ENCODE measurements around the gene PANX2. TPM values are rescaled to one million over a fixed set of nuclear protein-coding genes. Genes with fewer than 3 reads are reported as not detected.

The PANX2 gene
- total RNA-seq, 1 donor from 2014 or later = 3.0 TPM

DNA sequence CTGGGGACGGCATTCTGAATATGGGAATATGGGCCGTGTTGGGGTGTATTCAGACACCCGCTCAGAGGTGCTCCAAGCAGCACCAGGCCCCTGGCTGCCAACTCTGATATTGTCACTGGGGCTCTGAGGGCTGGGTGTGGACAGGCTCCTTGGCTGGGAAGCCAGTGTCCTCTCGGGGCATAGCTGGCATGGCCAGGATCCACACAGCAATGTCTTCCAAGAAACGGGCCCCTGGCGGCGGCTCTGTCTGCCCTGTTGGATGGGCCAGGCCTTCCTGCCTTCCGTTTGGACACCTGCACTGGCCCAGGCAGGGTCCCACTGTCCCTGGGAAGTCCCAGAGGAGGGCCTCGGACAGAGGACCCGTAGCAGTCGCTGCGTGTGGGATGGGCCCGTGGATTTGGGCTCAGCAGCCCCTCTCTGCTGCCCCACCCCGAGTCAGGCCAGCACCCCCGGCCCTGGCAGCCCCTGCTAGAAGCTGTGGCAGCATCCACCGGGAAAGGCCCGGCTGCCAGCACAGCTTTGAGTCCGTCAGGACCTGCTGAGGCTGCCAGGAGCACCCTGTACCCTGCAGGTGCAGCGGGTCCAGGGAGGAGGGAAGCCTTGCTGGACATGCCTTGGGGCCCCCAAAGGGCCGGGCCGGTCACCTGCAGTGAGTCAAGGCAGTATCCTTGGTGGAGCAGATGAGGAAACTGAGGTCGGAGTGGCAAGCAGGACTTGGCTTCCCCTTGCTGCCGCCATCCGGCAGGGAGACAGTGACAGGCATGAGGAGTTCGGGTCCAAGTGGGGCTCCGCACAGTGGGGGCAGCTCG, 4.1 kb downstream of the PANX2 start:
- peaks cover 2% of the 10 kb centered on the region for H3K36me3 Mint-ChIP-seq (ENCODE audit: low read depth)
- H3K9me3 Mint-ChIP-seq (ENCODE audit: low read depth) = no peaks in the 10 kb centered on the region
- H3K27ac Mint-ChIP-seq (ENCODE audit: unreplicated experiment) = no peak overlapping the region
- no peak overlapping the region for H3K4me3 Mint-ChIP-seq (ENCODE audit: unreplicated experiment)
- no peak for DNase-seq (ENCODE audit: low spot score)
- peaks cover 3% of the 10 kb centered on the region for H3K4me1 Mint-ChIP-seq (ENCODE audit: low read depth)
- no peak for TF ChIP-seq CTCF (IDR thresholded peaks at IDR 0.05)
- H3K27me3 Mint-ChIP-seq (ENCODE audit: low read depth) = no peaks in the 10 kb centered on the region

DNA sequence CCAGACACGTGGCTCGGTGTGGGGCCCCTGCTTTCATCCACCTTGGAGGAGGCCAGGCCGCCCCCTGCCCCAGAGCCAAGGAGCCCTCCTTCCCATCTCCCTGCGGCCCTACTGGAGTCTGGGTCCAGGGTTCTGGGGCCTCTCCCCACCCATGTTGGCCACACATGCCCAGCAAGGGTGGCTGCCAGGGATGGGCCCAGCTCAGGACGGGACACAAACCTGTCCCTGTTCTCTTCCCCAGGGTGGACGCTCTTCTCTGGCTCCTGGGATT, 4.6 kb downstream of the PANX2 start:
- Mint-ChIP-seq H3K27me3 (ENCODE audit: low read depth) (no peaks in the 10 kb centered on the region), H3K4me1 (ENCODE audit: low read depth) (peaks cover 3% of the 10 kb centered on the region), H3K4me3 (ENCODE audit: unreplicated experiment) (no peak overlapping the region), H3K27ac (ENCODE audit: unreplicated experiment) (no peak overlapping the region), H3K9me3 (ENCODE audit: low read depth) (no peaks in the 10 kb centered on the region), H3K36me3 (ENCODE audit: low read depth) (peaks cover 2% of the 10 kb centered on the region)
- no peak for DNase-seq (ENCODE audit: low spot score)
- TF ChIP-seq CTCF (IDR thresholded peaks at IDR 0.05) = no peak

- DNase-seq (ENCODE audit: low spot score) = no peak
- peaks cover 2% of the 10 kb centered on the region for H3K36me3 Mint-ChIP-seq (ENCODE audit: low read depth)
- no peak overlapping the region for H3K27ac Mint-ChIP-seq (ENCODE audit: unreplicated experiment)
- no peaks in the 10 kb centered on the region for H3K27me3 Mint-ChIP-seq (ENCODE audit: low read depth)
- TF ChIP-seq CTCF (IDR thresholded peaks at IDR 0.05) = no peak
- H3K4me1 Mint-ChIP-seq (ENCODE audit: low read depth) = no peaks in the 10 kb centered on the region
- H3K9me3 Mint-ChIP-seq (ENCODE audit: low read depth) = no peaks in the 10 kb centered on the region
- H3K4me3 Mint-ChIP-seq (ENCODE audit: unreplicated experiment) = no peak overlapping the region
These were observed 5.7 kb downstream of the PANX2 start for GRCh38 chr22:50175921-50176849.

GRCh38 chr22:50176850-50177536, 6.5 kb downstream of the PANX2 start:
- Mint-ChIP-seq H3K4me3 (ENCODE audit: unreplicated experiment) (no peak overlapping the region), H3K4me1 (ENCODE audit: low read depth) (no peaks in the 10 kb centered on the region), H3K36me3 (ENCODE audit: low read depth) (peaks cover 2% of the 10 kb centered on the region), H3K27ac (ENCODE audit: unreplicated experiment) (no peak overlapping the region), H3K27me3 (ENCODE audit: low read depth) (no peaks in the 10 kb centered on the region), H3K9me3 (ENCODE audit: low read depth) (no peaks in the 10 kb centered on the region)
- no peak for DNase-seq (ENCODE audit: low spot score)
- TF ChIP-seq CTCF (IDR thresholded peaks at IDR 0.05) = no peak

Measured in chondrocyte (in vitro differentiated cells).